HG03064 (cell line): ENCODE results near the gene ETNK2.
"Not testable (repeated sequence)": the region's sequence is repeated elsewhere in the genome, so short reads cannot be mapped to it uniquely, and the experiment has no call there.

Experiments
- ATAC-seq: cut with Tn5 transposase; IDR thresholded peaks from one replicate; pipeline ENCODE4 v1.9.1; 2021; ENCODE audit warnings: low read depth; ENCODE audit not compliant: unreplicated experiment

Gene ETNK2

DNA sequence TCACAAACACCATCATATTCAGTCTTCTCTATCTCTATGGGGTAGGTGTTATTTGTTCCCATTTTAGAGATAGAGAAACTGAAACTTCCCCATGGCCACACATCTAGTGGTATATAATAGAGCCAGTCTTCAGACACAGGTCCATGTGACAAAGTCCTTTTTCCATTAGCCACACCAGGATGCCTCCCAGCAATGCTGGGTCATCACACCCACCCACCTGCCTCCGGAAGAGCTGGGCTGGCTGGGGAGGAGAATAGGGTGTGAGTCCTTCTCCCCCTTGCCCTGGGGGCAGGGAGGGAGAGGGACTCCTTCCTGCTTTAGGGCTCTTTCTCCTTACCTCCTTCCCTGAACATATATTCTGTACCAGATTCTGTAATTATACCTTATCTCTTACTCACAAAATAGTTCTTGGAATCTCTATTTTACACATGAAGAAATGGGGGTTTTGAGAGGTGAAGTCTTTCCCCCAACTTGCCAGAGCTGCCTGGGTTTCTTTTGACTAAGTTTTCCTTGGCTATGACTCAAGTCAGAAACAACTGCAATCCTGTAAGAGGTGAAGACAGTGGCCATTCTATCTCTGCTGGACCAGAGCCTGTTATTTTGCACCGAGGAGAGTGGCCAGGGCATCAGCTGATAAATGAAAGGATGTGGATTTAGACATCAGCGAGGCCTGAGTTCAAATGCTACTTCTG is 49.0 kb downstream of the ETNK2 start:
- ATAC-seq, result no peak

GRCh38 chr1:204102029-204102611 is 49.7 kb downstream of the ETNK2 start:
- no peak for ATAC-seq

DNA sequence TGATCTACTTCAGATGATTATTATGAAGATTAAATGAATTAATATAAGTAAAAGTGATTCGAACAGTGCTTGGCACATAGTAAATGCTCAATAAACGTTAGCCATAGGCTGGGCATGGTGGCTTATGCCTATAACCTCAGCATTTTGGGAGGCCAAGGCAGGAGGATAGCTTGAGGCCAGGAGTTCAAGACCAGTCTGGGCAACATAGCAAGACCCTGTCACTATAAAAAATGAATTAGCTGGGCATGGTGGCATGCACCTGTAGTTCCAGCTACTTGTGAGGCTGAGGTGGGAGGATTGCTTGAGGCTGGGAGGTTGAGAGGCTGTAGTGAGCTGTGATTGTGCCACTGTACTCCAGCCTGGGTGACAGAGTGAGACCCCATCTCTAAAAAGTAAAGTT is 52.1 kb downstream of the ETNK2 start:
- ATAC-seq, result not testable (repeated sequence)

GRCh38 chr1:204098683-204099082 is 53.2 kb downstream of the ETNK2 start:
- no peak for ATAC-seq

- no peak for ATAC-seq
Measured at GRCh38 chr1:204096931-204097330, 54.9 kb downstream of the ETNK2 start.

- ATAC-seq, result no peak
Measured at GRCh38 chr1:204094856-204095634, 56.8 kb downstream of the ETNK2 start.

DNA sequence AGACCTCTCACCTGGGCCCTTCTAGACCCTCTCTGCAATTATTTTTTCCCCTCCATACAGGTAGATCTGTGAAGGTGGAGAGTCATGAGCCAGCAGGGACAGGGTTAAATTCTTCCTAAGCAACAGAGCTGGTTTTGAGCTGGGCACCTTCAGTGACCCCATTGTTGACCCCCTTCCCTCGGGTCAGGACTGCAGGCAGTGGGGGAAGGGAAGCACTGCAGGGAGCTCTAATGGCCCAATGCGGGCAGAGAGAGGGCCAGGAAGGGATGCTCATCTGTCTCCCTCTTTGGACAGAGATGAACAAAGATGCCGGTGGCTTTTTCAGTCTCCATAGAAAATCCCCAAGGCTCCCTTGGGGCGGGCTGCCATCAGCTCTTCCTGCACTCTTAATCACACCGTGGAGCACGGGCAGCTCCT is 57.5 kb downstream of the ETNK2 start:
- no peak for ATAC-seq

GRCh38 chr1:204093781-204094180 is 58.1 kb downstream of the ETNK2 start:
- no peak for ATAC-seq

- ATAC-seq, result no peak
Measured at GRCh38 chr1:204093421-204093717, 58.5 kb downstream of the ETNK2 start.

- no peak for ATAC-seq
Measured at GRCh38 chr1:204092632-204093420, 59.0 kb downstream of the ETNK2 start.

DNA sequence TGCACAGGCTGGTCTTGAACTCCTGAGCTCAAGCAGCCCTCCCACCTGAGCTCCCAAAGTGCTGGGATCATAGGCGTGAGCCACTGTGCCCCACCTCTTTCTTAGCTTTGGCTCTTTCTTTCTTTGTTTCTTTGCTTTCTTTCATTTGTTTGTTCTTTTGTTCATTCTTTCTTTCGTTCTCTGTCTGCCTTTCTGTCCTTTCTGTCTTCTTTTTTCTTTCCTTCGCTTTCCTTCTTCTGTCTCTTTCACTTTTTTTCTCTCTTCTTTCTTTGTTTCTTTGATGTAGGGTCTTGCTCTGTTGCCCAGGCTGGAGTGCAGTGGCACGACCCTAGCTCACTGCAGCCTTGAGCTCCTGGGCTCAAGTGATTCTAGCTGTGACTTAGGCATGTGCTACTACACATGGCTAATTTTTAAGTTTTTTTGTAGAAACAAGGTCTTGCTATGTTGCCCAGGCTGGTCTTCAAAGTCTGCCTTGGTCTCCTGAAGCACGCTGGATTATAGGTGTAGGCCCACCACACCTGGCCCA is 60.0 kb downstream of the ETNK2 start:
- no peak for ATAC-seq

DNA sequence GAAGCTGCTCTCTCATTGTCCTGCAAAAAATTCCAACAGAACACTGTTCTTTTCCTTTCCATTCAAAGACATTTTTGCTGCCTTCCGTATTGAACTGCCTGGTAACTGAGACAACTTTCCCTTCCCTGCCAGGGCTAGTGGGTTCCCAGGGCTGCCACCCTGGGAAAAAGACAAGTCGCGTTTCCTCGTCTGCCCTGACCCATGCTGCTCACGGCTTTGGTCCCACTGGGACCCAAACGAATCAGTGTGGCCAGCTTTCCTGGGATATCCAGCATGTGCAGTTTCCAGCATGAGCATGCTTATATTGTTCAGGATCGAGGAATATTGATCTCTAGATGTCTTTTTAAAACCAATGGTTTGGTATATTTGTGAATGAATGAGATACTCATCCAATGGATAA is 60.8 kb downstream of the ETNK2 start:
- no peak for ATAC-seq

GRCh38 chr1:204090132-204090531 is 61.7 kb downstream of the ETNK2 start:
- not testable (repeated sequence) for ATAC-seq

DNA sequence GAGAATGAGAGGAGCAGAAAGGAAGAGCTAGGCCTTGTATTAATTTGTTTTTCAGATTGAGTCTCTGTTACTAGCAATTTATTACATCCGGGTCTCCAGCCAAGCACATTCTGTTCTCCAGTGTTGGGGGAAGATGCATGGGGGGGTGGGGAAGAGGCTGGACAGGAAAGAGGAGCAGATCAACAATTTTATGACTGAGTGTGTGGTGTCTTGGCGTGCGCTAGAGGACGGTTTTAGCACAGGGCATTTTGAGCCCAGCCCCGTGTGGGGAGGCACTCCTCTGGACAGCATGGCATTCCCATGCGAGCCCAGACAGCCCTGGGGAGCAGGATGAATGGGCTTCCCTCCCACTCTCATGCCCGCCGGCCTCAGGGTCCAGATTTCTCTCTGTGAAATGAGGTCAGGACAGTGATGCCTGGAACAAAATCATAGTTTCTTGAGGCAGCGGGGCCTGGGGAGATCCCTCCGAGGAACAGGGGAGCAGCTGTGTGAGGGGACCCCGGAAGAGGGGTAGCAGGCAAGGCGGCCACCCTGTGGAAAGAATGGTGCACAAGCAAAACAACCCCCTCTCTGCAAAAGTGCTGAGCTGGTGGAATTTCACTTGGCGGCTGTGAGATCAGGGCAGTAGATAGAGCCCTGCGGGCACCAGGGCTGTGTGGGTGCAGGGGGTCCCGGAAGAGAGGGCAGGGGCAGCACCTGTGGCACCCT is 62.6 kb downstream of the ETNK2 start:
- ATAC-seq, result no peak

DNA sequence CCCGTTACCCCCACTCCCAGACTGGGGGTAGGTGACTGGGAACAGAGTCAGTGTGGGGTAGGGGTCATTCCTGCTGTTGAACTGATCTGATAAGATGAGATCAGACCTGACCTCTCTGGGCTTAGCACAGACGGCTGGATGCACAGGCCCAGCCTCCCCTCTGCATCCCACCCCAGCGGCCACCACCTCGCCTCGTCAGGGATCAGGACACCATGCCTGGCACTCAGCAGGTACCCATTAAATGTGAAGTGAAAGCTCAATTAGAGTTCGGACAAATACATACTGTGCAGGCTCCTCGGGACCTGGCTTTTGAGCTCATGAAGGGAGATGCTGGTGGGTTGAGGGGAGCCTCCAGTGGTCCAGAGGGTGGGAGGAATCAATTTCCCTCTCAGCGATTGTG is 63.2 kb downstream of the ETNK2 start:
- no peak for ATAC-seq

GRCh38 chr1:204087893-204088528 is 63.8 kb downstream of the ETNK2 start:
- ATAC-seq, result no peak

DNA sequence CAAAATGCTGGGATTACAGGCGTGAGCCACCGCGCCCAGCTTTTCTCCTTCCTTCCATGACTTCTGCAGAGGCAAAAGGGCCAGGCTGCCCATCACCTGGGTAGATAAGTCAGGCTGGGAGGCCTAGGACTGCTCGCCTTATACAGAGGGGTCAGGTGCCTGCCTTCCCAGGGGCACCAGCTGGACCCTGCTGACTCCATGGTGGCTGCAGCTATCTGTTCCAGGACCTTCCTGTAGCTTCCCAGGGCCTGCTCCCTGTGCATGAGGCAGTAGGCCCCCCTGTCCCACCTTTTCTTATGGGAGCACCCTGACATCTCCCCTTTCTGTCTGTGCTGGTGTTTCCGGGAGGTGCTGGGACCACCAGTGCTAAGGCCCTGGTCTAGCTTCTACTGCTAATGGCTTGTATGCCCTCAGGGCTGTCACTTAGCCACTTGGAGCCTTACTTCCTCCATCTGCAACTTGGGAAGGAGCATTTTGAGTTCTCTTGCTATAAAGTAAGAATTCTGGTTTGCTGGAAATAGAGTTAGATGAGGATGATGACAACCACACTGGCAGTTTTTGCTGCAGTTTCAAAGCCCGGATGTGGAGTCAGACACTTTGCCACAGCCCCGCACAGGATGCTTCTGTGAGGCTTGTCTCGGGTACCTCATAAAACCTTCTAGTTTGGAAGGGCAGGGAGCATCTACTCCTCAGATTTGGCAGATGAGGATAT is 64.5 kb downstream of the ETNK2 start:
- ATAC-seq, result no peak

DNA sequence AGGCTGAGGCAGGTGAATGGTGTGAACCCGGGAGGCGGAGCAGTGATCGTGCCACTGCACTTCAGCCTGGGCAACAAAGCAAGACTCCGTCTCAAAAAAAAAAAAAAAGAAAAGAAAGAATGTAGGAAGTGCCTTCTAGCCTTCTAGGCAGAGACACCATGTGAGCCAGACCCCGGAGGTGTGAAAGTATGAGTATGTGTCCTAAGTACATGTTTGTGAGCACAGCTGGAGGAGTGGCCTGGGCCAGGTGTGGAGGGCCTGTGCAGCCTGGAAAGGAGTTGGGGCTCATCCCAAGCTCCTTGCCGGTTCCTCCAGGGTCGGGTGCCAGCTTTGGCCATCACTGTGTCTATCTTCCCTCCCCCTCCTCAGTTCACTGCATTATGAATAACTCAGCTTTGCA is 66.0 kb downstream of the ETNK2 start:
- no peak for ATAC-seq

- no peak for ATAC-seq
Measured at GRCh38 chr1:204084247-204084772, 67.5 kb downstream of the ETNK2 start.
